Endothelial cell of hepatic sinusoid (primary cell): ENCODE results near the gene EML5.

ENCODE experiments used
- in situ Hi-C: cut with HindIII; loops from 2 replicates; pipeline ENCODE4 v1.10.0; 2017; ENCODE audit warnings: low sequenced_read_pairs

Gene EML5

DNA sequence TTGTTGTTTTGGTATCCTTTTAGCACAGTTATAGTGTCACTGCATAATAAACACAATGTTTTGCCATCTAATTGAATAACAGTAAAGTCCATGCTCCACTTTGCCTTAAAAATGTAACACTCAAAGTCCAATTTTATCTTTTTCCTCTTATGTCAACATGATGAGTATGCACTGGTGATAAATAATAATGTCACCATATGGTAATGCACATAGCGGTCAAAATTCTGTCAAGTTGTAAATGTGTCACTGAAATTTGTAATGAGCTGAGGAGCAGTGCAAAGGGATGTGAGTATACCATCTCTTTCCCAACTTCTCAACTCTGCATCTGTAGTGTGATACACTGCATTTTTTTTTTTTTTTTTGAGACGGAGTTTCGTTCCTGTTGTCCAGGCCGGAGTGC lies 65.7 kb downstream of the EML5 start:
- in situ Hi-C loops = no loop called here

DNA sequence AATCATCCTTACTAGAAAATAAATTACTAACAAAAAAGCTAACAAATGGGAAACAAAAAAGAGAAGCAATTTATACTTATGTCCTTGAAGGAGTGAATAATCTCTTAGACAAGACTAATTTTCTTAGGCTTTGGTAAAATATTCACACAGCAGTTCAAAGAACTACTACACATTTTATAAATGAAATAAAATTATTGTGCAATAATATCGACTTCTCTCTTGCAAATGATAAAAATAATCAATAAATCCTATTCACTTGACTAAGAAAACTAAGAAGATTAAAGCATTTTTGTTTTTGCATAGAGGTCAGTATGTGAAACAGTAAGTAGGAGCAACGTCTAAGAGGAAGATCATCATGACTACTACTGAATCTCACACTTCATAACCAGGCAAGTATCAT lies 82.0 kb downstream of the EML5 start:
- in situ Hi-C loops = no loop called here

DNA sequence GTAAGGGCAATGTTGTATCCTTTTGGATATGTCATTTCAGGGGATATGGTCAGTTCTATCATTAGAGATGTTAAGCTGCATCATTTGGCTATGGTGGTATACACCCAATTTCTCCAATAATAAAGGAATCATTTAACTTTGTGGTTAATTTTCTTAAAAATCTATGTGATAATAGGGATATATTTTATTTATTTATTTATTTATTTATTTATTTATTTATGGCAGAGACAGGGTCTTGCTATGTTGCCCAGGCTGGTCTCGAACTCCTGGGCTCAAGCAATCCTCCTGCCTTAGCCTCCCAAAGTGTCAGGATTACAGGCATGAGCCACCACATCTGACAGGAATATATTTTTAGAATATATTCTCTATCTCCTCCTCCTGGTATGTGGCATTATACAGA lies 85.7 kb downstream of the EML5 start:
- in situ Hi-C loops = no loop called here

DNA sequence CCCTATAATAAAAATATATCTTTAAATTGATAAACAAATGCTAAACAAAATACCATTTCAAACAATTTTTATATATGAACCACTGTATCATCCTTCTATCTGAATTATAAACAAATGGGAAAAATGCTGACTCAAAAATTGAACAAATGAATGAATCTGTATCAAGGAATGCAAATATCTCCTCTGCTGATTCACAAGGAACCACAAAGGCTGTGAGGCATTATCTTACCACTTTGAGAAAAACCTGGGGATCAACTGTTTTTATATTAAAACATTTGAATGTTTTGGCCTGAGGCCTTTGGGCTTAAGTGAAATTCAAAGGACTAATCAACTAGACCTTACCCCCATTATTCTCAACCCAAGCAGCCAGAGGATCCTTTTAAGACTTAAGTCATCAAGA lies 86.3 kb downstream of the EML5 start:
- in situ Hi-C loops = no loop called here

DNA sequence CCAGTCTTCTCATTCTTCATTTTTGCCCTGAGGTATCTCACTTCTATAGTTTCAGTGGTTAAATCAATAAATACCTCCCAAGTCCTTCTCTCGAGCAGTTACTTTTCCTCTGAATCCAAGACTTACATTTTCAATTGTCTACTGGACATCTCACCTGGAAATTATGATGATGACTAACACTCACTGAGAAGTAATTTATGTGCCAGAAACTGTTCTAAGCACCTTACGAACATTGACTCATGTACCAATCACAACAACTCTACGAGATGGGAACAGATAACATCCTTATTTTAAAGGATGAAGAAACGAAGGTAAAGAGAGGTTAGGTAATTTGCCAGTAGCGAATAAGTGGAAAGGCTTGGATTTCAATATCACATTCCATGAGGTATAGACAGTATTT lies 94.1 kb downstream of the EML5 start:
- in situ Hi-C loops = no loop called here

DNA sequence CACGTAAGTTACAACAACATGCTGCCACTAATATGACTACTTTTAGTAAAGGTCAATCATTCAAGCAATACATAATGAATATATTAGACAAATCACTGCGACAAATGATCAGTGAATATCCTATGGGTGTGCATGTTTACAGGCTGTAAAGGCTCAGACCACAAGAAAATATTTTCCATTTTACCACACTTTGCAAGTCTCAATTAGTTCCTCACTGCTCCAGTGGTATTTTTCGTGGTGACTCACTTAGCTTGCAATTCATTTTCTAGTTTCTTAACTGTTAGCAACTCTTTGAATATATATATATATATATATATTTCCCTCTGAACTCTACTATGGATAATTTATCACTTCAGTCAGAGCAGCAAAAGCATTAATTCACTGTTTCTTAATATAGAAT lies 96.9 kb downstream of the EML5 start:
- in situ Hi-C loops = no loop called here

DNA sequence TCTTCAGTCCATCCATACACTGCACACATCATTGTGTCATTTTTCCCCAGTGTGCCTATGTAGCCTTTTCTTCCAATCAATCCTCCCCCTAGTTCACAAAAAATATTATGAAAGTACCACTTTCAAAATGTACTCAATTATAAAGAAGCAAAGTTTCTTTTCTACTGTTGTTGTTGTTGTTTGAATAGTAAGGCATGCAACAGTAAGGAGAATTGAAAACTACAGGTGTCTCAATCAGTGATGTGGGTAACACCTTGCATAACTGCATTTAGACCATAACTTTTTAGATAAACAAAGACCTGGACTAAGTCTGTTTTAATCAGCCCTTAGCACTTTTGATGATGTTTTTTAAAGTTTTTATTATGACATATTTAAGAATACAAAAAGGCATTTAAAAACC lies 104.4 kb downstream of the EML5 start:
- in situ Hi-C loops = no loop called here

DNA sequence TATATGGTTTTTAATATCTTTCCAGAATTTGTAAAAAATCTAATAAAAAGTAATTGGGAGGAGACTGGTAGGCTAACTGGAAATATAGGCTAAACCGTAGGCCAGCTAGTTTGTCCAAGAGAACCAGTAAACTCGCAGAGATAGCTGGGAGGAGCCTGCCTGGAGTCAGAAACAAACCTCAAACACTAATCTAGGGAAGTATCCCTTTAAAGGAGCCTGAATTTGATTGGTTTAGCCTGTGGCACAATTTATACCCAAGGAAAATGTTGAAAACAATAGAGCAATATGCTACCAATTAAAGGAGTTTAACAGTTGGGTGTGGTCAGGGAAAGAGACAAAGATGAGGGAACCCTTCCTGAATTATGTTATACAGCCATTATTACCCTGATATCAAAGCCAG lies 109.6 kb downstream of the EML5 start:
- in situ Hi-C loops = no loop called here

DNA sequence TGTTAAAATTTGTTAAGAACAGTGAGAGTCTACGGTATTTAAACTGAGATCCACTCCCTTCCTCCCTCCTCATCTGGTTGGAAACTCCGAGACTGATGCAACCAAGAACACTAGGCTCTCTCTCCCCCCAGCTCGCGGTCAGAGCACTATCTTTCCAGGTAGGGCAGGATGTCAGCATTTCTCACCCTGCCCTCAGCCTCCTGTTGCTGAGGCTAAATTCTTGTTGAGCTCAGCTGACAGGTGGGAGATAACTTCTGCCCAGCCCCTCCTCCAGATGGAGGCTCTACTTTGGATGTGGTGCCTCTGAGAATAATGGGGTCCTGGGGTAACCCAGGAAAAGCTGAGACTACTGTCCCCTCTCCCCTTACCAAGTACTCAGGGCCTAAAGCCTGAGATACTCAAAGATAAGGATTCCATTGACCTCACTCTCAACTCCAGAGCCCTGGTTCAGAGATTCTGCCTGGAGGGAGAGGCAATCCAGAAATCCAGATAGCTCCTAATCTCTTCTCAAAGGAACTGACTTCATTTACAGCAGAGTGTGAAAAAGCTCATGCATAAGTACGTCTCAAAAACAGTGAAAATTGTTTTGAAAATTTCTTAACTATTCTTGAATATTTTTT lies 110.1 kb downstream of the EML5 start:
- in situ Hi-C loops = no loop called here

DNA sequence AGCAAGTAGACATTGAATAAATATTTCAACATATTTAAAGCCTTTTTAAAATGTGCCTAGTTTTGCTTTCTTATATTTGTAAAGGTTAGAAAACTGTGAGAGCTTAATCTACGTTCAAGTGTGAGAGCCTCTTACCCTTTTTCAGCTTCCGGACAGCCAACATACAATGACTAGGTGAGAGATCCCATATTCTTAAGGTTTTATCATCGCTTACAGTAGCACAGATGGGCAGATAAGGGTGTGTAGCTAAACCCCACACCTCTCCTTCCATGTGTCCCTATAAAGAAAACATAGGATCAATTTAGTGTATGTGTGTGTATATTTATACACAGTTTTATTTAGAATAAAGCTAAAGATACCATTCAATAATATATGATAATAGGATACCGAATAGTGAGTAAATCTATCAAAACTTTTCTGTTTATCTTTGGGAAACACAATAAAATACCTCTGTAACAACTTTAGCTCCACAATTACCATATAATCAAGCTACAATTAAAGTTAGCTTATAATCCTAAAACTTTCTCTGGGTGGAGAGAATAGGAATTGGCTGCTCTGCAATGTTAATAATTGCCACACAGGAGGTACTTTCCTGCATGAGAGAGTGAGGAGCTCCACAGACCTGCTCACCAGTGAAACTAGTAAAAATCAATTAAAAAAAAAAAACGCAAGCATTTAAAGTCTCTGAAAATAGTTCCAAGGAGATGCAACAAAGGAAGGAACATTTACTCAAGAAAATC lies 110.8 kb downstream of the EML5 start:
- in situ Hi-C loops = no loop called here

DNA sequence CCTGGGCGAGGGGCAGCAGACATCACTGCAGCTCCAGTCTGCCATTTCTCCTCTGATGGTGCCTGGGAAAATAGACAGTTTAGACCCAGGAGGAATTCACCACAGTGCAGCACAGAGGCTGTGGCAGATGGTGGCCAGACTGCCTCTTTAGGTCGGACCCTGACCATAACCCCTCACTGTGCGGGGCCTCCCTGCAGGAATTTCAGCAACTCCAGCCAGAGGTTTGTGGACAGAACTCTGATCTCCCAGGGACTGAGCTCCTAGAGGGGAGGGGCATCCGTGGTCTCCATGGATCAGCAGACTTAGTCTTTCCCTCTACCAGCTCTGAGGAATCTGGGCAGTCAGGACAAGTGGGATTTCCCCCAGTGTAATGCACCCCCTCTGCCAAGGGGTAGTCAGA lies 123.4 kb downstream of the EML5 start:
- in situ Hi-C loops = no loop called here

DNA sequence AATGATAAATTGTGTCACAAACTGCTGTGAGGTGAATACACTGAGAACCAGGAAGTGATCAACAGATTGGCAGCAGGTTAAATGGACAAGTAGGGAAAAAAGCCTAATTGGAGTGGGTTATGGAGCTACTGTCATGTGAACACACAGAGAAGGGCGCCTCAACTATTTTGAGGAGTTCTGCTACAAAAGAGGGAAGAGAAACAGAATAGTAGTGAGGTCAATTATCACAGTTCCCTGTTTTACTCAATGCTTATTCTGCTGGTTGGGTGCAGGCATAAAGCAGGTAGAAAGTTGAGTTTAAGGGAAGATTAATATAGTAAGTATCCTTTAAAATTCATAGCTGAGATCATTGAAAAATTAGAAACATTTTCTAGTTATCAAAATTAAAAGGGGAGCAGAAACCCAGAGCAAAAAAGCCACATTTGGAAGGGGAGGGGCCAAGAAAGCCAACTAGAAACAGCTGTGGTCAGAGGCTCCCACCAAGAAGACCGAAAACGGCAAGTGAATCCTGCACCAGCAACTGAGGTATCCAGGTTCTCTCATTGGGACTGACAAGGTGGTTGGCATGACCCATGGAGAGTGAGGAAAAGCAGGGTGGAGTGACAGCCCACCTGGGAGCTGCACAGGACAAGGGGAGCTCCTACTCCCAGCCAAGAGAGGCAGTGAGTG lies 124.2 kb downstream of the EML5 start:
- in situ Hi-C loops = no loop called here

DNA sequence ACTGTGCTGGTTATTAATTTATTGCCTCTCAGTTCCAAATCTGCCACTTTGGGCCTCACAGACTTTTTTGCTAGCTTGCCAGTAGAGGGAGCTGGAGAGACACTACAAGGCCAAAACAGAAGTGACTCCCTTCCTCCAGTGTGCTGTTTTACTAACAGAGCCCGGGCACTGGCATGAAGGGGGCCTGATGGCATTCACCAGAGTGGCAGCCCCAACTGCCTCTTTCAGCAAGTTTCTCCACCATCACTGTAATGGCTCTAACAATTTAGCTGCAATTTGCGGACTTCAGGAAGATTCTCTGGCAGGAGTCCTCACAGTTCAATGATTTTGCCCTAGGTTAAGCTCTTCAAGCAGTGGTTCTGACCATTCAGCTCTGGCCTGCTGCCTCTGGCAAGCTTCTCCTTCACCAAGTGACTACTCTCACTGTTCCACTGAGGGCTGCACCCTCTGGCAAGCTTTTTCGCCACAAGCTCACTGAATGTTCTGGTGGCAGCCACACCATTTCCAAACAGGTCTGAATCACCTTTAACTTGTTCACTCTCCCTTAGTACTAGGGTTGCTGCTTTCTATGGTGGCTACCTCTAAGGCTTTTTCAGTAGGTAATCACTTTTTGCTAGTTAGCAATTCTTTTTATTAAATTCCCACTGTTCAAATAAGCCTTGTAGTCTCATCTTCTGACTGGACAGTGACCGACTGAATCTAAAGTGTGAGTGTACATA lies 125.0 kb downstream of the EML5 start:
- in situ Hi-C loops = no loop called here

DNA sequence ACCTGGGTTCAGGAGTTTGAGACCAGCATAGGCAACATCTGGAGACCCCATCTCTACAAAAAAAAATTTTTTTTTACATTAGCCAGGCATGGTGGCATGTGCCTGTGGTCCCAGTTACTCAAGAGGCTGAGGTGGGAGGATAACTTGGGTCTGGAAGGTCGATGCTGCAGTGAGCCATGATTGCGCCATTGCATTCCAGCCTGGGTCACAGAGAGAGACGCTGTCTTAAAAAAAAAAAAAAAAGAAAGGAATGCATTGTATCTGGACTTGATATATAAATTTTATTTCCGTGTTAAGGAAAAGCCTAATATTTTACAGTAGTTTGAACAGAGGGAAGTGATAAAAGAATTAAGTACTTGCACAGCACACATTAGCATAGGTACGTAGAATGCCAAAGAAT lies 132.7 kb downstream of the EML5 start:
- in situ Hi-C loops = no loop called here

DNA sequence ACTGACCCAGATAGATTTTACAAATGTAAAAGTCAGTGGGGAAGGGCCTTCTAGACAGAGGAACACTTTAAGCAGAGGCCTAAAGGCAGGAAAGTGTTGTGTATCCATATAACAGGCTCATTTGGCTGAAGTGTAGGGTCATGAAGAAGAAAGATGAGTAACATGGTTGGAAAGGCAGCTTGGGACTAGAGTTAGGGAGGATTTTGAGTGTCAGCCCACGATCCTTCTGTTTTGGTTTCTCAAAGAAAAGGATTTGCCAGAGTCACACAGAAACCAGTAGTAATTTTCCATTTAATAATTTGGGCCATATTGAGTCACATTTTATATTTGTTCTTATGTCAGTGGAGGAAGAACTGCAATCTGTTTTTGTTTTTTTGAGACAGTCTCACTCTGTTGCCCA lies 153.5 kb downstream of the EML5 start:
- in situ Hi-C loops = loop anchor here (5.0 kb wide), 1 partner anchor 37 kb away; no protein-coding TSS in a partner anchor

DNA sequence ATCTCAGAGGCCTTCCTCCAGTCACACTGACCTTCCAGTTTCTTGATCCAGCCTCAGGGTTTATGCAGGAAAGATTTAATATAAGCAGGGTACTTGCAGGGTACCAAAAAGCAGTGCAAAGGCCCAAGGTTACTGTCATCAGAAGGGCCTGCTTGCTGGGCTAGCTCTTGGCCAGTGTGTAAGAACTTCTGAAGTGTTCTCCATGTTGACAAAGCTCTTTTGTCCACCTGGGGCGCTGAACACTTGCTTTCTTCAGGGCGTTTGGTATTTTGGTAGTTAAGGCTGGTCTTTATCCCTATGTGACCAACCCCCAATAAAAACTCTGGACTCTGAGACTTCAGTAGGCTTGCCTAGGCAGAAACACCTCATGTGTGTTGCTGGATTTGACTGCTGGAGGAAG lies 160.2 kb downstream of the EML5 start:
- in situ Hi-C loops = no loop called here

DNA sequence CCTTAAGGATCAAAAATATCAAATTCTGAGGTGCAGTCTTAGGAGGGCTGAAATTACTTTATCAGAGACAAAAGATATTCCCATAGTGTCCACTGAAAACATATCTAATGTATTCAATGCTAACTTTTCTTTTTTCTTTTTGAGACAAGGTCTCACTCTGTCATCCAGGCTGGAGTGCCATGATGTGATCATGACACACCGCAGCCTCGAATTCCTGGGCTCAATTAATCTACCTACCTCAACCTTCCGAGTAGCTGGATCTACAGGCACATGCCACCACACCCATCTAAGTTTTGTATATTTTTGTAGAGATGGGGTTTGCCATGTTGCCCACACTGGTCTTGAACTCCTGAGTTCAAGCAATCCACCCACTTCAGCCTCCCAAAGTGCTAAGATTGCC lies 161.7 kb downstream of the EML5 start:
- in situ Hi-C loops = no loop called here

DNA sequence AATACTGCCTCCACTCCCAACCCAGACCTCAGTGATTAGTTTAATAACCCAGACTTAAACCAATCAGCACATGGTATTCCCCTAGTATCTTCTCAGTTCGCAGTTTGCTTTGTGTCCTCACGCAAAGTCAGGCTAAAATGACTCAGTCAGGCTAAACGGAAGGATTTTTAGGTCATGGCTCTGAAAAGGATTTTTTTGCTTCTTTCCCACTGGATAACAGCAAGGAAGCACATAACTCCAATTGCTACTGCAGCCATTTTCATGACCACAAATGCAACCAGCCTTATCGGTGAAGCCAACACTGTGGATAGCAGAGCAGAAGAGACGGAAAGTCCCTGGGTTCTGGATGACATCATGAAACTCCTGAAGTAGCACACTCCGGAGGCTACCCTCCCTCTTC lies 162.2 kb downstream of the EML5 start:
- in situ Hi-C loops = no loop called here

DNA sequence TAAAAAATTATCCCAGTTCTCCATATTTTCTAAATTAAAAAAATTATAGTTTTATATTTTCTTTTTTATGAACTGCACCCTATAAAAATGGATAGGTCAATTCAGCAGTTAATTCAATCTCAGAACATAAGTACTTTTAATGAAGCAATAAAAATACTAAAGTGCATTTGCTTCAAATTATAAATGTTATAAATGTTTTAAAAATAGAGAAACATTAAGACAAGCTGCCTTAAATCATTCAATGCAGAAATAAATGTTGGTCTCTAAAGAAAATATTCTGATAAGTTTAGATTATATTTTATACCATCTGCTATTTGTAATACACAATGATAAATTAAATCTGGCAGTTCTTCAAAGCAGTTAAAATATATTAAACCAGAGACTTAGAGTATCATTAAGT lies 164.3 kb downstream of the EML5 start:
- in situ Hi-C loops = no loop called here

DNA sequence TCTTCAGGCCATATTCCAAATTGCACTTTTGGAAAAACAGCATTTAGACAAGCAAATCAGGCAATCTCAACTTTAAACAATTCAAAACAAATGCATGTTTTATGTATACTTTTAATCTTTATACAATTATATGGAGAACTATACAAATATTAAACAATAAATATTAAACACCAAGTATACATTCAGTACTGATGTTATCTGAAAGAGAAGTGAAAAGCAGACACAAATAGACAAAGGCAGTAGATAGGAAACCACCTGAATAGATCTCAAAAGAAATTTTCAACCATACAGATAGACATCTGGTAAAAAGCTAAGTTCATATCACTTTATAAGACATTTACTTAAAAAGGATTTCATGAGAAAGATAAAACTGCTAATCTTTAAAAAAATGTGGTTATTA lies 164.7 kb downstream of the EML5 start:
- in situ Hi-C loops = no loop called here

DNA sequence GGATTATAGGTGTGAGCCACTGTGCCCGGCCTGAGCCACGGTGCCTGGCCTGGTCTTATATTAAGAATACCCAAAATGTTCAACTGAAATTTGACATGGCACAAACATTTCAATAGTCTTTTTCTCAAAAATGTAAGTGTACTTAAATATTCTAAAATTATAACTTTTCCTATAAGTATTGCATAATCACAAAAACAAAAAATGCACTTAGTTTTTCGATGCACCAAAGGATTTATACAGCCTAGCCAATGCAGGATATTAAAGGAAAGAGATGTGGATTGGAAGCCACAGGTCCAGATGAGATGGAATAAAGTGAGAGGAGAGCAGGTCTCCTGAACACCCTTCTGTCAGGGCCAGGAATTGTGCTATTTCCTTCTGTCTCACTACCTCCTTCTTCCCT lies 167.1 kb downstream of the EML5 start:
- in situ Hi-C loops = no loop called here

DNA sequence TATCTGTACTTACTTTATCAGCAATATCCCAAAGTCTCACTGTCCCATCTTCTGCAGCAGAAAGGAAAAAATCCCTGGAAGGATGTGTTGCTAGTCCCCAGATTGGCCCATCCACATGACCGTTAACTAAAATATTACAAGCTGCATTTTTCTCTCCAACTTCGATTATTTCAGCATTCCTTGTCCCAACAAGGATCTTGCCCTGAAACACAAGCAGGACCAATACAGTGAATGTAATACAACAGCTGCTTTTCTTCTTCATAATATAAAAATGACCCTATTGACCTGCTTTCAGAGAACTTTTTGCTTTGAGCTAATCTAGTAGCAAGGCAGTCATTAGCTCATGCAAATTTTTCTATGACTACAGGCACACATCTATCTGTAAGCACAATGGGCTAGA lies 171.7 kb downstream of the EML5 start:
- in situ Hi-C loops = no loop called here
